ENCODE data around the gene EPHB4.

Gene EPHB4

GRCh38 chr7:100854146-100854895 is 27.0 kb upstream of the EPHB4 start:
- DNase-seq: no peak

- peak; percentile 89 for DNase-seq
Observed at GRCh38 chr7:100852048-100852872, 24.9 kb upstream of the EPHB4 start, which contains the start of gene SLC12A9. Gene SLC12A9 (plus strand): TSS chr7:100852713. CDS start chr7:100854198, 1,485 bp downstream.

- no peak for DNase-seq
Observed at GRCh38 chr7:100847360-100847759, 20.0 kb upstream of the EPHB4 start.

DNA sequence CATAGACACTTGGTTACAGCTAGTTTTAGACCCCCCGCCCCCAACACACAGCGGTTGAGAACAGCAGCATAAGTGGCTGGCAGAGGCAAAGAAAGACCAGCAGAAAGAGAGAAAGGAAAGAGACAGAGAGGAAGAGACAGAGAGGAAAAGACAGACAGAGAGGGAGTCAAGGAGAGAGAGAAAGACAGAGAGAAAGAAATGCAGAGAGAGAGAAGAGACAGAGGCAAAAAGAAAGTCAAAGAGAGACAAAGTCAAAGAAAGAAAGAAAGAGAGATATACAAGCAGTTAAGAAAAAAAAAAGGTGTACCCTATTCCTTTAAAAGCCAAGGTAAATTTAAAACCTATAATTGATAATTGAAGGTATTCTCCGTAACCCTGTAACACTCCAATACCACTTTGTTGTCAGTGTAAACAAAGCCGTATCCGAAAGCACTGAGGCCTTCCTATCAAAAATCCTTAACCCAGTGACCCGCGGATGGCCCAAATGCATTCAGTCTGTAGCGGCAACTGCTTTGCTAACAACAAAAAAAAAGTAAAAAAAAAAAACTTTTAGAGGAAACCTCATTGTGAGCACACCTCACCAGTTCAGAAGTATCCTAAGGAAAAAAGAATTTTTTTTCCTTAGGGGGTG is 13.3 kb upstream of the EPHB4 start:
- DNase-seq: no peak

DNA sequence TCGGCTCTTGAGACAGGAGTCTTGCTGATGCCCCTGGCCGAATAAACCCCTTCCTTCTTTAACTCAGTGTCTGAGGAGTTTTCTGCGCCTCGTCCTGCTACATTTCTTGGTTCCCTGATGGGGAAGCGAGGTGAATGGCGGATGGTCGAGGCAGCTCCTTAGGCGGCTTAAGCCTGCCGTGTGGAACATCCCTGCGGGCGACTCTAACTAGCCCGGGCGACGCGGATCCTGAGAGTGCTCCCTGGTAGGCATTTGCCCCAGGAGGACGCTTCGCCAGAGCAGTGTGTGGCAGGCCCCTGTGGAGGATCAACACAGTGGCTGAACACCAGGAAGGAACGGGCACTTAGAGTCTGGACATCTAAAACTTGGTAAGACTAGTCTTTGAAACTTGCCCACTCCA is 12.0 kb upstream of the EPHB4 start:
- DNase-seq: no peak

DNA sequence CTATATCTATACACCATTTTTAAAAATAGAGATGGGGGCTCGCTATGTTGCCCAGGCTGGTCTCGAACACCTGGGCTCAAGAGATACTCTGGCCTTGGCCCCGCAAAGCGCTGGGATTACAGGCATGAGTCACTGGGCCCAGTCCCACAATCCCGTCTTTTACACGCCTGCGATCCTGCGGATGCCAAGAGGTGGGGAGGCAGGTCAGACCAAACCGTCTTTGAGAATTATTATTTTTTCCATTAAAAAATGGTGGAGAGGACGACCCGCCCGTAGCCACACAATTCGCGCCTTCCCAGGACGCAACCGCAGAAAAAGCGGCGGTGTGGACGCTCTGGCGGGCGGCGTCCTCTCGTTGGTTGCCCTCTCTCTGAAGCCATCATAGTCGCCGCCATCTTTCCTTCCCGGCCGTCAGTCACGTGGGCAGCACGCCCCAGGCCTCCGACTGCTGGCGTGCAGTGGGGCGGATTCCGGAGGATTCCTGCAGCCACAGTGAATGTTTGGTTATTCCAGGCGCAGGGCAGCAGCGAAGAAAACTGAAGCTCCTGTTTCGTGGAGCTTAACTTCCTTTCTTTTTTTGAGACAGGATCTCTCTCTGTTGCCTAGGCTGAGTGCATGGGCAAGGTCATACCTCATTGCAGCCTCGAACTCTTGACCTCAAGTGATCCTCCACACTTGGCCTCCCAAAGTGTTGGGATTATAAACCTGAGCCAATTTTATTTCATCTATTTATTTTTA is 9.9 kb upstream of the EPHB4 start:
- DNase-seq: peak; percentile 90

DNA sequence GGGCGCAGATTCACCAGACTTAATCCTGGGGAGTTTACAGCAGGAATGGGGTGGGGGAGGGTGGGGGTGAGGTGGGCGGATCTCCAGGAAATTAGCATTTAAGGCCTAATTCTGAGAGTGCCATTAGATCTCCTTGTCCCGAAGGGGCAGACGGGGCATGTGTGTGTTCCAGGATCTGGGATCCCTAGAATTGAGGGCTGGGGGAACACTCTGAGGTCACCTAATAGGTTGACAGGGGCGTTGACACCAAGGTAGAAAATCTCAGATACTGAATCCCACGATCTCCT is 9.4 kb upstream of the EPHB4 start:
- no peak for DNase-seq

GRCh38 chr7:100835903-100836811 is 8.8 kb upstream of the EPHB4 start:
- peak; percentile 87 for DNase-seq

DNA sequence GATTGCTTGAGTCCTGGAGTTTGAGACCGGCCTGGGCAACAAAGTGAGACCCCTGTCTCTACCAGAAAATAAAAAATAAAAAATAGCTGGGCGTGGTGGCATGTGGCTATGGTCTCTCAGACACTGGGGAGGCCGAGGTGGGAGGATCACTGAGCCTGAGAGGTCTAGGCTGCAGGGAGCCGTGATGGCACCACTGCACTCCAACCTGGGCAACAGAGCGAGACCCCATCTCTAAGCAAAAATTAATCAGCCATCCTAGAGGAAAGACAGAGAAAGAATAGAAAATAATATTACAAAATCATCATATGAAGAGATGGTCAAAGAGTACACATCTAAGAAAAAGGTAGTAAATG is 4.9 kb upstream of the EPHB4 start:
- no peak for DNase-seq

GRCh38 chr7:100830396-100830795 is 3.1 kb upstream of the EPHB4 start:
- DNase-seq: no peak

DNA sequence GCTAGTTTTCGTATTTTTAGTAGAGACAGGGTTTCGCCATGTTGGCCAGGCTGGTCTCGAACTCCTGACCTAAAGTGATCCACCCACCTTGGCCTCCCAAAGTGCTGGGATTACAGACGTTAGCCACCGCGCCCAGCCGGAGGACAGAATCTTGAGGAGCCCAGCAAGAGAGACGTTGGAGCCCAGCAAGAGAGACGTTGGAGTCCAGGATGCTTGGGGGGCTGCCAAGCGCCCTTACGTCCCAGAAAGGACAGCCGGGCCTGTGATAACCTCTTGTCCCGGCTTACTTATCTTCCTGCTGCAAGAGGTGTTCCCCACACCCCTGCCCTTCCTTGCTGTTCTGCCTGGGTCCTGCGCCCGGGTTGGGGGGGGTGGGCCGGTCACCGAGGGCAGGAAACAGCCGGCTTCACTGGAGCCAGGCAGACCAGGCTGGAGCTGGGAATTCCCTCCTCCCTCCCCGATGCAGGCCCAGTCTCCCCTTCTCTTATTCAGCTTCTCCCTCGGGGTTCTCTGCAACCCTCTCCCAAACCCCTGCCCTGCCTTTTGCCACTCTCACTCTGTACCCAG is 1.9 kb upstream of the EPHB4 start:
- DNase-seq: no peak

GRCh38 chr7:100826514-100827329 is 601 bp downstream of the EPHB4 start:
- DNase-seq: no peak

GRCh38 chr7:100825751-100826513 is 1.4 kb downstream of the EPHB4 start:
- DNase-seq: no peak

- DNase-seq: no peak
Observed at GRCh38 chr7:100825215-100825671, 2.1 kb downstream of the EPHB4 start.

GRCh38 chr7:100824499-100825214 is 2.7 kb downstream of the EPHB4 start:
- no peak for DNase-seq

DNA sequence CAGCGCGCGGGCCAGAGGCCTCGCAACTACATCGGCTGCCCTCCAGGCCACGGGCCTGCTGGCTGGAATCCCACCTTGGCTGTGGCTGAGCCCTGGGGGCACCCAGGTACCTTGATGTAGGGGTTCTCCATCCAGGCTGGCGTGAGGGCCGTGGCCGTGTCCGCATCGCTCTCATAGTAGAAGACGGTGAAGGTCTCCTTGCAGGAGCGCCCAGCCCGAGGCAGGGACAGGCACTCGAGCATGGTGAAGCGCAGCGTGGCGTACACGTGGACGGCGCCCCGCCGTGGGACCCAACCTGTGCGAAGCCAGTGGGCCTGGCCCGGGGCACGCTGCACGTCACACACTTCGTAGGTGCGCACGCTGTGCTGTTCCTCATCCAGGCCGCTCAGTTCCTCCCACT is 3.8 kb downstream of the EPHB4 start:
- no peak for DNase-seq

DNA sequence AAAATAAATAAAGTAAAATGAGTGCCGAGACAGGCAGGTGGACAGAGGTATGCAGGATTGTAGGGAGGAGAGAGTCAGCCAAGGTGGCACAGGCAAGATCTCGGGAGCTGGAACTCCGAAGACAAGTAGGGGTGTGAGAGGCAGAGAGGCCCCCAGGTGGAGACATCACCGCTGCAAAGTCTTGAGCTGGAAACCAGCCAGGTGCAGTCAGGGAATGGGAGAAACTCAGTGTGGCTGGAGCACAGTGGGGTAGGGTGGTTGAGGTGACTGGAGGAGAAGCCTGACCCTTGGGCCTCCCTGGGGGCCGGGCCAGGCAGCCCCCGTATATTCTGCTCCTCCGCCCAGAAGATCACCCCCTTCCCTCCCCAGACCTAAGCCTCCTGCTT is 4.2 kb downstream of the EPHB4 start:
- DNase-seq: no peak

DNA sequence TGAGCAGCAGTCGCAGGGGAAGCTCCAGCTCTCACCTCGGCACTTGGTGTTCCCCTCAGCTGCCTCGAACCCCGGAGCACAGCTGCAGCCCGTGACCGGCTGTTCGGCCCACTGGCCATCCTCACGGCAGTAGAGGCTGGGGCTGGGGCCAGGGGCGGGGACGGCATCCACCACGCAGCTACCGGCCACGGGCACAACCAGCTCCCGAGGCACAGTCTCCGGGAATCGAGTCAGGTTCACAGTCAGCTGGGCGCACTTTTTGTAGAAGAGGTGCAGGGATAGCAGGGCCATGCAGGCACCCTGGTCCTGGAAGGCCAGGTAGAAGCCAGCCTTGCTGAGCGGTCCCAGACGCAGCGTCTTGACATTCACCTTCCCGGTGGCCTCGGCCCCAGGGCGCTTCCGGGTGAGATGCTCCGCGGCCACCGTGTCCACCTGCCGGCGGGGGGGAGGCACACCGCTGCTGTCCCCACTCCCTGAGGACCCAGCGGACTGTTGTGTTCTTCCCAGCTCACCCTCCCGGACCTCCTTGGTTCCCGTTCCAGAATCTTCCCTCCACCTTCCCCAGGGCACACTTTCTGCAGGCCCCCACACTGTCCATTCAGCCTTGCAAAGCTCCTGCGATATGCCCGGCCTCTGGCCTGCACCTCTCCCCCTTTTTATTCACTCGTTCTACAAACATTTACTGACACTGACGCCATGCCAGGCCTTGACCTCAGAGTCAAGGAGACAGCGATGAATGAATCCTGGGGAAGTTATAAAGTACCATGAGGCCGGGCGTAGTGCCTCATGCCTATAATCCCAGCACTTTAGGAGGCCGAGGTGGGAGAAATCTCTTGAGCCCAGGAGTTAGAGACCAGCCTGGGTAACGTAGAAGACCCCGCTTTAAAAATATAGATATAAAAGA is 4.8 kb downstream of the EPHB4 start:
- no peak for DNase-seq

All from NCI-H226 (cell line).